Measurements from ENCODE around the gene NXPH1. TPM values are rescaled to one million over a fixed set of nuclear protein-coding genes. Genes with fewer than 3 reads are reported as not detected.

NXPH1 gene
- total RNA-seq (2022; extraction: Qiagen RNA extraction; ENCODE audit: low read depth) = not detected in 5 replicates

DNA sequence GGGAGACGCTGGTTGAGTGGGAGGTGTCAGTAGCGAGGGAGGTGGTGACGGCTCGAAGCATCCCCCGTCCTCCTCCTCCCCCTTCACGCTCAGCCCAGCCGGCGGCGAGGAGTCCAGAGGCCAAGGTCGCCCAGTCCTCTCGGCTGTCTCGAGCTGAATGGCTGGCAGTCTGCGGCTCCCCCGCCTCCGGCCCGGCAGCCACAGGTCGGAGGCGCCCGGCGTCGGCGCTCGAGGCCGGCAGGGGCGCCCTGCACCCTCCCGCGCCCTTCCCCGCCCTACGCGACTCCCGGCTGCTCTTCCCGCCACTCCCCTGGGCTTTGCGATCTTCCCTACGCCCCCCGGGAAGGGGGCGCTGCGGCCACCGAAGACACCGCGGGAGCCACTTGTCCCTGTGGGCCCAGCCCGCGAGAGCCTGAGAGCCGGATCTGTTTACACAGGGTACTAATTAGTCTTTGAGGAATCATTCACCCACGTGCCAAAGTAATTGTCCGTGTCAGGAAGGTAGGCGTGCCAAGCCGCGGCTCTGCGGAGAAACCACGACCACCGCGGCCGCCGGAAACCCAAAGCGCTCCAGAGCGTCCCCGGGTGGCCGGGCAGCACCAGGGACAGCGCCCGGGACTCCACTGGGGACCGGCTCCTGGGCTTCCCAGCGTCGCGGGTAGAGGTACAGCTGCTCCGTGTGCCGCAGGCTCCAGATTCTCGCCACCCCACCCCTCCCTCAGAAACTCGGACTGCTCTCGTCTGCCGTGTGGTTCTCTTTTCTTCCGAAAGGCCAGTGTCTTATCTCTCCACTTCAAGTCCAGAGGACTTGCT lies at the start of gene NXPH1:
NXPH1 (plus strand) TSS at position 133 of the 813 bp plus-strand sequence.

Other genes starting within 250 kb of the NXPH1 start
- gene ICA1, start 171.4 kb upstream of the NXPH1 start, total RNA-seq (2022; extraction: Qiagen RNA extraction; ENCODE audit: low read depth) = 1.1 to 1.7 TPM (median 1.1 TPM) in 5 replicates